HepG2 (cell line): Measurements from ENCODE around the gene GALNTL6. TPM values are rescaled to one million over a fixed set of nuclear protein-coding genes. Genes with fewer than 3 reads are reported as not detected.

Experiments used
- ATAC-seq: fragments of 200-7000 bp; cut with Tn5 transposase; 3 replicates; pipeline ENCODE4 v1.9.1; 2020; ENCODE audit warnings: mild to moderate bottlenecking, moderate library complexity
- BruUV-seq: library from RNA; stranded (reverse); fragments of 400-500 nt; replicated peaks from 2 replicates; lab custom pipeline; 2021; lab: Mats Ljungman, UMichigan
- CTCF ChIA-PET: fragments of 300-600 bp; formaldehyde crosslinking; extraction: SDS; loops from one replicate; lab custom pipeline; 2021; ENCODE audit warnings: low total read pairs, inconsistent platforms, low intra/inter-chr PET ratio; lab: Yijun Ruan, JAX
- POLR2A ChIA-PET: fragments of 350-600 bp; sonication (Branson Sonifier 250); formaldehyde crosslinking; loops from one replicate; lab custom pipeline; 2020; ENCODE audit warnings: antibody characterized with exemption, inconsistent platforms; lab: Yijun Ruan, JAX
- DNase-seq: peaks from one replicate; pipeline ENCODE4 v3.0.0-alpha.2; 2015; ENCODE audit warnings: low spot score
- FAIRE-seq: peaks from 3 replicates; lab custom pipeline; 2011; peaks lifted over from hg19 to GRCh38; lab: Jason Lieb, UNC
- H2AFZ ChIP-seq: one replicate; pipeline ENCODE4 v1.6.1; 2011; ENCODE audit warnings: low read length, inconsistent platforms
- H3K27ac ChIP-seq: fragments of 300-600 bp; 3 replicates; pipeline ENCODE4 v1.8.0; 2011; ENCODE audit warnings: mixed run types, mild to moderate bottlenecking, mixed read lengths, low read length, inconsistent platforms; ENCODE audit not compliant: insufficient read depth; ENCODE audit errors: extremely low read length
- H3K27me3 ChIP-seq, 2 experiments: fragments of 200-600 bp in 1 of 2; 2 replicates in 1 of 2; 3 replicates in 1 of 2; pipeline versions ENCODE4 v1.6.0 to v1.8.0; 2011; ENCODE audit warnings: low read length in 2 of 2, mild to moderate bottlenecking in 2 of 2, moderate library complexity in 2 of 2, inconsistent platforms in 1 of 2; ENCODE audit not compliant: insufficient read depth in 2 of 2, control insufficient read depth in 1 of 2
- H3K36me3 ChIP-seq, 2 experiments: fragments of 200-600 bp in 1 of 2; replicated peaks in 1 of 2; 2 replicates in 1 of 2; 3 replicates in 1 of 2; pipeline versions ENCODE4 v1.5.1 to v1.8.0; 2011; ENCODE audit warnings: low read length in 2 of 2, inconsistent platforms in 1 of 2; ENCODE audit not compliant: insufficient read depth in 2 of 2, control insufficient read depth in 1 of 2
- H3K4me1 ChIP-seq: 2 replicates; pipeline ENCODE4 v1.5.1; 2012; ENCODE audit warnings: low read length, inconsistent platforms; ENCODE audit not compliant: insufficient read depth
- H3K4me2 ChIP-seq: 2 replicates; pipeline ENCODE4 v1.6.0; 2011; ENCODE audit warnings: low read depth, low read length, inconsistent platforms
- H3K4me3 ChIP-seq, 3 experiments: fragments of 200-600 bp in 1 of 3; sonication (generic), shearing (Covaris generic) in 1 of 3; replicated peaks in 1 of 3; 2 replicates each; pipeline ENCODE4 v1.5.1; 2011 to 2016; ENCODE audit warnings: low read length in 3 of 3, inconsistent platforms in 2 of 3, low read depth in 2 of 3, mild to moderate bottlenecking in 2 of 3, control low read depth in 1 of 3, mixed read lengths in 1 of 3; ENCODE audit not compliant: insufficient read depth in 1 of 3
- H3K79me2 ChIP-seq: one replicate; pipeline ENCODE4 v1.6.1; 2011; ENCODE audit warnings: low read length, inconsistent platforms; ENCODE audit not compliant: insufficient read depth
- H3K9ac ChIP-seq: 2 replicates; pipeline ENCODE4 v1.6.0; 2011; ENCODE audit warnings: mild to moderate bottlenecking, low read depth, low read length, inconsistent platforms; ENCODE audit not compliant: insufficient read depth
- H3K9me3 ChIP-seq: 2 replicates; pipeline ENCODE4 v1.5.1; 2012; ENCODE audit warnings: mild to moderate bottlenecking, low read length
- H4K20me1 ChIP-seq: 2 replicates; pipeline ENCODE4 v1.6.0; 2011; ENCODE audit warnings: inconsistent platforms, mild to moderate bottlenecking, low read length, moderate library complexity; ENCODE audit not compliant: insufficient read depth
- AGO2 ChIP-seq: fragments of 200-400 bp; formaldehyde crosslinking; optimal IDR thresholded peaks from 2 replicates; pipeline ENCODE3; 2017; ENCODE audit warnings: mild to moderate bottlenecking, low read depth, low read length, moderate library complexity
- FOXK2 ChIP-seq: fragments of 450-650 bp; IDR thresholded peaks from 2 replicates; pipeline ENCODE4 v1.6.1; 2016
- HCFC1 ChIP-seq: fragments of 150-350 bp; IDR thresholded peaks from 2 replicates; pipeline ENCODE4 v1.6.1; 2014; ENCODE audit warnings: low read depth, low read length
- KLF13 ChIP-seq: sonication (generic); formaldehyde crosslinking; IDR thresholded peaks from 2 replicates; pipeline ENCODE4 v1.4.0; 2020; ENCODE audit warnings: mild to moderate bottlenecking, missing genetic modification reagents
- RAD21 ChIP-seq: fragments of 450-650 bp; formaldehyde crosslinking; IDR thresholded peaks from 2 replicates; pipeline ENCODE4 v1.5.0; 2020; ENCODE audit warnings: mild to moderate bottlenecking
- RCOR2 ChIP-seq: IDR thresholded peaks from 2 replicates; pipeline ENCODE4 v1.6.1; 2016; ENCODE audit warnings: missing biosample characterization, missing genetic modification reagents
- SMARCE1 ChIP-seq: fragments of 450-650 bp; IDR thresholded peaks from 2 replicates; pipeline ENCODE4 v1.6.1; 2017; ENCODE audit warnings: borderline replicate concordance
- TAF15 ChIP-seq: fragments of 200-400 bp; formaldehyde crosslinking; IDR thresholded peaks from one replicate; pipeline ENCODE4 v1.6.1; 2018; ENCODE audit warnings: mild to moderate bottlenecking, low read depth, low read length; ENCODE audit not compliant: poor library complexity, severe bottlenecking
- ZFX ChIP-seq: sonication (generic); formaldehyde crosslinking; IDR thresholded peaks from 2 replicates; pipeline ENCODE4 v1.4.0; 2020; ENCODE audit warnings: mild to moderate bottlenecking, low read depth, missing genetic modification reagents, moderate library complexity
- ZNF549 ChIP-seq: sonication (generic); formaldehyde crosslinking; IDR thresholded peaks from 2 replicates; pipeline ENCODE4 v1.5.0; 2020; ENCODE audit warnings: missing genetic modification reagents
- ZNF574 ChIP-seq: sonication (generic); formaldehyde crosslinking; IDR thresholded peaks from 2 replicates; pipeline ENCODE4 v1.4.0; 2020; ENCODE audit warnings: missing genetic modification reagents
- ZNF724P ChIP-seq: sonication (generic); formaldehyde crosslinking; IDR thresholded peaks from 2 replicates; pipeline ENCODE4 v1.8.0; 2022; ENCODE audit warnings: missing genetic modification reagents, borderline replicate concordance
- ZNF780A ChIP-seq: sonication (generic); formaldehyde crosslinking; IDR thresholded peaks from 2 replicates; pipeline ENCODE4 v1.8.0; 2022; ENCODE audit warnings: mild to moderate bottlenecking, missing genetic modification reagents, moderate library complexity
- WGBS: methylation state at CpG from one replicate; pipeline ENCODE4 v1.1.6; 2017; ENCODE audit warnings: low lambda C conversion rate; 5-methylcytosine and 5-hydroxymethylcytosine counted together
- in situ Hi-C: cut with HindIII; loops from 2 replicates; pipeline ENCODE4 v1.10.0; 2017; ENCODE audit warnings: low pct_unique_long_range_greater_than_20kb; ENCODE audit not compliant: extremely low pct_ligation_motif_present
- intact Hi-C: fragments of 100-400 bp; cut with micrococcal nuclease; formaldehyde crosslinking; loops from one replicate; pipeline ENCODE4 v1.10.0; 2022; ENCODE audit not compliant: unreplicated experiment
- polyA plus RNA-seq, 8 experiments: library from polyadenylated mRNA; depleted of rRNA in 3 of 8; stranded (reverse) in 7 of 8; unstranded in 1 of 8; fragments of >200 nt; fragmentation: Illumina TruSeq in 4 of 8; extraction: Trizol in 4 of 8; gene quantifications; 2 replicates each; pipeline versions ENCODE4 v1.2.1 to v1.2.3, GENCODE V29; 2011 to 2016; ENCODE audit warnings: low read depth in 4 of 8, missing spikeins in 1 of 8, mixed read lengths in 1 of 8; ENCODE audit not compliant: insufficient read depth in 1 of 8
- total RNA-seq, 5 experiments: library from RNA; depleted of rRNA; stranded (reverse); fragments of >200 nt; fragmentation: Illumina TruSeq; extraction: Trizol; gene quantifications; 2 replicates each; pipeline ENCODE4 v1.2.3, GENCODE V29; 2016; ENCODE audit warnings: low read depth in 1 of 5

The GALNTL6 gene
- total and polyA plus RNA-seq, 2 of the 13 experiments (the other 11 are each of a cell fraction or from before 2014, with no cell fraction given) = not detected

- no peak overlapping the region for H3K4me2 ChIP-seq
- WGBS = 0% methylated on average over 2 of the region's 2 CpGs
These were observed 222.4 kb downstream of the GALNTL6 start for GRCh38 chr4:172035562-172035961.

More at GRCh38 chr4:172035562-172035961, 222.4 kb downstream of the GALNTL6 start:
- TF ChIP-seq ZNF549 (CRISPR knock-in tag) (no peak), ZNF574 (CRISPR knock-in tag) (no peak), RAD21 (CRISPR knock-in tag) (no peak), AGO2 (no peak), RCOR2 (CRISPR knock-in tag) (no peak), KLF13 (no peak), ZNF724P (CRISPR knock-in tag) (no peak), HCFC1 (no peak), ZFX (CRISPR knock-in tag) (no peak), SMARCE1 (no peak), TAF15 (no peak), ZNF780A (no peak), FOXK2 (no peak)
- in situ Hi-C loops = no loop called here
- Histone ChIP-seq H3K27me3 (no peaks in the 10 kb centered on the region), H3K9ac (no peak overlapping the region), H3K27ac (no peak overlapping the region), H3K79me2 (no peaks in the 10 kb centered on the region), H3K4me3 (no peak overlapping the region), H3K36me3 (no peaks in the 10 kb centered on the region), H4K20me1 (no peaks in the 10 kb centered on the region), H3K4me1 (no peaks in the 10 kb centered on the region), H2AFZ (no peak overlapping the region), H3K9me3 (no peaks in the 10 kb centered on the region)
- CTCF ChIA-PET = no interaction called here
- intact Hi-C loops = no loop called here
- POLR2A ChIA-PET = no interaction called here
- FAIRE-seq (no peak), ATAC-seq (no peak), DNase-seq (no peak)
- no TSS peak for BruUV-seq
